HG02798 (cell line): ENCODE data around the gene CDC6.
A peak's percentile ranks its signal among the peaks of the same experiment; 100 is the strongest.

Experiments used
- ATAC-seq: cut with Tn5 transposase; IDR thresholded peaks from one replicate; pipeline ENCODE4 v1.9.1; 2021; ENCODE audit warnings: mild to moderate bottlenecking; ENCODE audit not compliant: unreplicated experiment, poor library complexity

CDC6 gene

DNA sequence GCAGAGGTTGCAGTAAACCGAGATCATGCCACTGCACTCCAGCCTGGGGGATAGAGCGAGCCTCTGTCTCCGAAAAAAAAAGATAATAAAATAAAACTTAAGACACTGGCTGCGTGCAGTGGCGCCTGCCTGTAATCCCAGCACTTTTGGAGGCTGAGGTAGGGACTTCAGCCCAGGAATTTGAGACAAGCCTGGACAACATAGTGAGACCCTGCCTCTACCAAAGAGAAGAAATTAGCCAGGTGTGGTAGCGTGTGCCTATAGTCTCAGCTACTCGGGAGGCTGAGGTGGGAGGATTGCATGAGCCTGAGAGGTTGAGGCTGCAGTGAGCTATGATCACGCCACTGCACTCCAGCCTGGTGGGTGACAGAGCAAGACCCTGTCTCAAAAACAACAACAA, 47.9 kb downstream of the CDC6 start:
- no peak for ATAC-seq

GRCh38 chr17:40337351-40337750, 49.7 kb downstream of the CDC6 start:
- no peak for ATAC-seq

DNA sequence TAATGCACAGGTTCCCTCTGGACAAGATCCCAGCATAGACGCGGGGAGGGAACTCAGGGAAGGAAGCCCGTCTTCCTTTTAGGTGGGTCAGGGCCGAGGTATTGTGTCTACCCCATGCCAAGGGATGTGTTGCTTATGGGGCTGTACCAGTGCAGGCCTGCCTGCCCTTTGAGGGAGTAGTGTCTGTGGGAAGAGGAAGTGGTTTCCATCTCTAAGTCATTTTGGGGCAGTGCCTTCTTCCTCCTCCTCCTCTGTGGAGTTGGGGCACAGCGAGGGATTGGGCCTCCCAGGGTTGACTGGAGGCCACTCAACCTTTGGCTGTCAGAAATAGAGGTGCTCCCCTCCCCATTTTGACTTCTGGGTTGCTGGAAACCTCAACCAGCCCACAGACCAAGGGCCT, 50.4 kb downstream of the CDC6 start:
- no peak for ATAC-seq

DNA sequence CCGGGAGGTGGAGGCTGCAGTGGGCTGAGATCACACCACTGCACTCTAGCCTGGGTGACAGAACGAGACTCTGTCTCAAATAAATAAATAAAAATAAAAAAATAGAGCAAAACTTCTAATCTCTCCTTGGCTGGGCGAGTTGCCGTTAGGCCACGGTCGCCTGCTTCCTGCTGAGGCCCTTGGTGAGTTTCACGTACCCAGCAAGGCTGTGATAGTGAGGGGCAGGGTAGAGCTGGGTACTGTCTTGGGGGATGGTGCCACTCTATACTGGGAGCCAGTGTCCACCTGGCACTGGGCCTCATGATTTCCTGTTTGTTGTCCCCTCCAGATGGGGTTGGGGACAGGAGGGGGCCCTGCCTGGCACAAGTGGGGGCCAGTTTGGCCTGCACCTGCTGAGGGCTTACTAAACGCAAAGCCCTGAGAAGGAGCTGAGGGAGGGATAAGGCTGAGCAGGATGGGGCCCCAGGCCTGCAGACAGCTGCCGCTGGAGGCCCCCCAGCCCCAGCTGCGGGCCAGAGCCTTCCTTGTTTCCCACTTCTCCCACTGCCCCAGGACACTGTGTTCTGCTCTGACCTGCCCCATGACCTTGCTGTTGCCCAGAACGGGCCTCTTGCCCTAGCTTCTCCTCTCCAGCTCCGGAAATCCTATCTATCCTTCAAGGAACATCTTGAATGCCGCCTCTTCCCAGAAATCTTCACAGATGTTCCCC, 51.4 kb downstream of the CDC6 start:
- ATAC-seq, result no peak

DNA sequence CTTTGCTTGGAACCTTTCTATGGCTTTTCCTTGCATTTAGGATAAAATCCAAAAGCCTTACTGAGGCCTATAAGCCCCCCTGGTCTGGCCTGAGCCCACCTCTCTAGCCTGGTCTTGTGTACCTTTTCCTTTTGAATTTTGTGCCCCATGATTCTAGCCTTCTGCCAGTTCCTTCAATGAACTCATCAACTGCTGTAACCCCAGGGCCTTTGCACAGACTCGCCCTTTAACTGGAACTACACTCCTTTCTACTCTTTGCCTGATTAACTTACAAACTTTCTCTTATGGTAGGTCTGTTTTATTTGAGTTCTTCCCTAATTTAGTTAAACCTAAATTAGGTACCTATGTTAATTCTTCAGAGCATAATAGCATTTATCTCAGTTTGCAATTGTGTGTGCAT, 52.6 kb downstream of the CDC6 start:
- ATAC-seq, result no peak

DNA sequence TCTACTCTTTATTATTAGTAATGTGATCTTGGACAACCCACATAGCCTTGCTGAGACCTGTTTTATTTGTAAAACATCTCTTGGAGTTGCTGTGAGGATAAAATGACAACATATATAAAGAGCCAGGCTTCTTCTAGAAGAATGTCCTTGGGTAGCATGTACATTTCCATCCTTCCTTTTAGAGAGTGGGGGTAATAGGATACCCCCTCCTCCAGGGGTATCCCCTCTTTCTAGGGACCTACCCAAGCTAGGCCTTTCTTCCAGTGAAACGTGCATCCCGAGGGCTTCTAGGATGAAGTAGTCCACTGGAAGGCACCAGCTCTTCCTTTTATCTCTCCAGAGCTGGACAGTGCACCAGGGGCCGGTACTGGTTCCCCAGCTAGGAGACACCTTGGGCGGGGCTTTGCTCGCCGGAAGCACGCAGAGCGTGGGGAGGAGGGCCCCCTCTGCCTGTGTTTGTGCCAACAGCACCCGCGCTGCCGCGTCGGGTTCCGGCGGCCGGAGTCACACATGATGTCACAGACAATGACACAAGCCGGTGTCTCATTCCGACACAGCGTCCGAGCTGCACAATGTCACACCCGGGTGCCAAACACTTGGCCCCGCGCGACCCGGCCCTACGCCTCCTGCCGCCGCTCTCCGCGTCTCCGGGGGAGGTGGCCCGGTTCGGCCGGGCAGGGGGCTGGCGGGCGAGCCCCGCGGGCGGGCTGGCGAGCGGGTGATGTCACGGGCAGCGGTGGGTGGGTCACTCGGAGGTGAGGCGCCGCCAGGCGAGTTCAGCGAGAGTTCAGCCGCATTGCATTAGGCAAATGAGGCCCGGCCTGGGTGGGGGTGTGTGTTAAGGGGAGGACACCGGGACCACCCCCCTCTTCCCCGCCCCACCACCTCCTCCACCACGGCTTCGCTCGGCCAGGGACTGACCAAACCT, 53.5 kb downstream of the CDC6 start:
- peak; percentile 78 for ATAC-seq

GRCh38 chr17:40341808-40342503, 54.3 kb downstream of the CDC6 start:
- no peak for ATAC-seq

GRCh38 chr17:40342504-40343218, 55.0 kb downstream of the CDC6 start:
- no peak for ATAC-seq

DNA sequence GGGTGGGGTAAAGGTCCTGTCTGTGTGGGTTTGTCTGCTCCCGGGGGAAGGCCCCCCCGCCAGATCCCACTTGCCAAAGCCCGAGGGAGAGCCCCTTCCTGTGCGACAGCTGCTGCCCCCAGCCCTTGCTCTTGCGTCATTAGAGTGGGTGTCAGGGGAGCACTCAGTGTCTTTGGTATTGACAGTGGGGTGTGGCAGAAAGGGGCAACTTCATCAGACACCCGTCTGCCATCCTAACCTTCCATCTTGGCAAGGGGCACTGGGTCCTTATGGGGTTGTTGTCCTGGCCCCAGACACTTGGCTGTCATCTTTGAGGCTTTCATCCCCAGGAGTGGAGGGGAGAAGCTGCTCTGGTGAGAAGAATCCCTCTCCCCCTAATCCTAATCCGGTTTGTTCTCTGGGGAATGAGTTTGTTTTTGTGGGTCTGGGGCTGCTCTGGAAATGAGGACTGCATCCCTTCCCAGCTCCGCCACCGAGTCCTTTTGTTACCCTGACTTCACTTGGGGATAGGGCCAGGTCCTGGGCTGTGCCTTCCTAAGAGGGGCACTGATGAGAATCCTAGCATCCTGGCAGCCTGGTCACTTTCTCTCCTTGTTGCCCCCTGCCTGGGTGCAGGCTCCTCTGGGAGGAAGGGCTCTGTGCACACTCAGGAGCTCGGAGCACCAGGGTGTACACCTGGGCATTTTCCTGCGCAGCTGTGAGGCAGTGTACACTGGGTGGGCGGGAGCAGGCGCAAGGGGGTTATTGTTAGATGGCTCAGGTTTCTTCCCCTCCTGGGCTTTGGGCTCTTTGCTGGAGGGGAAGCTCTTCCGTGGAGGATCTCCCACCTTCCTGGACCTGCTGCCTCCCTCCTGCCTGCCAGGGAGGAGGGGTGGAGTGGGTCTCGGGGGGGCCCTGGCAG, 55.8 kb downstream of the CDC6 start:
- ATAC-seq, result no peak

DNA sequence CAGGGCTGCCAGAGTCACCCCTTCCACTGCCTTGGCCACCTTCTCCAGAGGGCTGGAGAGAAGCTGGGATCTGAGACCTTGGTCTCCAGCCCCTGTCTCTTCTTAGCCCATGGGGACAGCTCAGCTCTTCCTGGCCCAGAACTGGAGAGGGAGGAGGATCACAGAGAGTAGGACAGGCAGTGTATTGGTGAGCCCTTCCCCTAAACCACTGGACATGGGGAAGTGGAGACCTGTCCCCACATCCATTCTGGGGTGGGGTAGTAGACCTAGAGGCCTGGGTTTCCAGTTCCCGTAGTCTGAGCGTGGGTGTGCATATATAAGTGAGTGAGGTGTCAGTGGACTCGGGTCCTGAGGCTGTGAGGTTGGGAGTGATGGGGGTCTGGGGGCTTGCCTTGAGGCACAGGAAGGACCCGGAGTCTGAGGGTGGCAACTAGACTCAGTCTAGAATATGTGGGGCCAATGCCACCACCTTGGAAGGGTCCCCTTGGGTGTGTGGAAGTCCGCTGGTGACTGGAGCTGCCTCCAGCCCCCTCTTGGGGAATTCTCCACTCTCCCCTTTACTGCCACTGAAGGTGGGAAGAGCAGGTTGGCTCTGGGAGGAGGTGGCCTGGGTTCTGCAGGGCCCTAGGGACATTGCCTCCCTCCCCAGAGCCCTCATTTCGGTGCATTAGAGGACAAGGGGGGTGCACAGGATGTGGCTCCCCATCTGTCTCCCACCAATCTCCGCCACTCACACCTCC, 56.9 kb downstream of the CDC6 start:
- no peak for ATAC-seq

DNA sequence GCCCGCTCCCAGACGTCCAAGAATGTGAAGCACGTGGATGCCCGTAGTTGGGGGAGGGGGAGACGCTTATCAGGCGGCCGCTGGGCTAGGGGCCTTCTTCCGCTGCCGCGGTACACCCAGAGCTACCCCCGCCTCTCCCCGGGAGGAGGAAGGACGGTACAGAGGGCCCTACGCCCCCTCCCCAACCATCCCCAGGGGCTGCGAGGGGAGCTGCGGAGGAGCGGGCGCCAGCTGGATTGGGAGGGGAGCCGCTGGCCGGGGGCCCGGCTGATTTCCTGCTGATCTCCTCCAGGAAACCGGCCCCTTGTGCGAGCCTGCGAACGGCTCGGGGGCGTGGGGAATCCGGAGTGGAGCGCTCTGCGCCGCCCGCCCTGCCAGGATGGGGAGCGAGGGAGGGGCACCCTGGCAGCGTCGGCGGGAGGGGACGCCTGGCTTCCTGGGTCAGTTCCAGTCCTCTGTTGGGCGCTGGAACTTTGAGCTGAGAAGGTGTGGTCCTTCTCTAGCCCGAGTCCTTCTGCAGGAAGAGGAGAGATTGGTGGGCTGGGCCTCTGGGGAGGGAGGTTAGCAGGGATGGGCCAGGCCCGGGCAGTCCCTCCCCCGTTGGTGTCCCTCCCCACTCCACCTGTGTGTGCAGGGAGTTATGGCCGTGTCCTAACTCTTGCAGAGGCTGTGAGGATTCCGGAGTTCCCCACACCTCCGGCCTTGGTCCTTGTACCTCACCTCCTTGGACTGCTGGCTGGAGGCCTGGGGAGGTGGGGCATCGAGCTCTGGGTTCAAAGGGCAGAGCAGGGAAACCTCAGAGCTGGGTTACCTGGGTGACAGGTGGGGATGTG, 57.7 kb downstream of the CDC6 start:
- ATAC-seq, result no peak

DNA sequence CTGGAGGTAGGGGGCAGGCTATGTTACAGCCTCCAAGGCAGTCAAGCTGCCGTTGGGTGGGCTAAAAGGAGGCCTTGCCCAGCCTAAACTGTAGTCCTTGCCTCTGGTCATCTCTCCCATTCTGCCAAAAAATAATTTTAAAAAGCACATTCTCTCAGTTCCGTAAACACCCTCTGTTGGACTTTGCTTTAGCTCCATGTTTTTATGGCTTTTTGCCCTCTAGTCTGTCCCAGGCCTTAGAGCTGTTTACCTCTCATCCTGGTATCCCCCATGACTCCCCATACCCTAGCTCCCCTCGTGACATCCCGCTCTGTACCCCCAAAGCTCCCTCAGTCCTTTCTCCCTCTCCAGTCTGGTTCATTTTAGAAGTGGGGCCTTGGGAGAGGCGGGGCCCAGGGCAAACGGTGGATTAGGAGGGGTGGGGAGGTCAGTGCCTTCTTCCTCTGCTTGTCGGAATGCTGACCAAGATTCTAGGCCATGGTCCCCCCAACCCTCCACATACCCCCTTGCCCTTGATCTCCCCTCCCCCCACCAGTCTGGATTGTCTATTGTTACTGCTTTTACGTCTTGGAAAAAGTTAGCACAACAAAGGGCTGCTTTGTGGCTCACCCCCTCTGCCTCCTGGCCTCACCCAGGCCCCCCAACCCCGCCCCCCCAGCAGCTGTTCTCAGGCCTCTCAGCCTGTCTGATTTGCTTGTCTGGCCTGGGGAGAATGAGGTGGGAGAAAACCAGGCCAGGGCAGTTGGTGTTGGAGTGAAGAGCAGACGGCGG, 58.5 kb downstream of the CDC6 start:
- ATAC-seq, result no peak

GRCh38 chr17:40346765-40347158, 59.1 kb downstream of the CDC6 start:
- no peak for ATAC-seq

- no peak for ATAC-seq
Measured at GRCh38 chr17:40347319-40348135, 59.8 kb downstream of the CDC6 start.

GRCh38 chr17:40348136-40348504, 60.4 kb downstream of the CDC6 start:
- no peak for ATAC-seq
